Measurements from ENCODE around the gene SLC9A3. TPM values are rescaled to one million over a fixed set of nuclear protein-coding genes. Genes with fewer than 3 reads are reported as not detected.

SLC9A3 gene
- total RNA-seq, 1 donor from 2014 or later: 6.4 TPM

DNA sequence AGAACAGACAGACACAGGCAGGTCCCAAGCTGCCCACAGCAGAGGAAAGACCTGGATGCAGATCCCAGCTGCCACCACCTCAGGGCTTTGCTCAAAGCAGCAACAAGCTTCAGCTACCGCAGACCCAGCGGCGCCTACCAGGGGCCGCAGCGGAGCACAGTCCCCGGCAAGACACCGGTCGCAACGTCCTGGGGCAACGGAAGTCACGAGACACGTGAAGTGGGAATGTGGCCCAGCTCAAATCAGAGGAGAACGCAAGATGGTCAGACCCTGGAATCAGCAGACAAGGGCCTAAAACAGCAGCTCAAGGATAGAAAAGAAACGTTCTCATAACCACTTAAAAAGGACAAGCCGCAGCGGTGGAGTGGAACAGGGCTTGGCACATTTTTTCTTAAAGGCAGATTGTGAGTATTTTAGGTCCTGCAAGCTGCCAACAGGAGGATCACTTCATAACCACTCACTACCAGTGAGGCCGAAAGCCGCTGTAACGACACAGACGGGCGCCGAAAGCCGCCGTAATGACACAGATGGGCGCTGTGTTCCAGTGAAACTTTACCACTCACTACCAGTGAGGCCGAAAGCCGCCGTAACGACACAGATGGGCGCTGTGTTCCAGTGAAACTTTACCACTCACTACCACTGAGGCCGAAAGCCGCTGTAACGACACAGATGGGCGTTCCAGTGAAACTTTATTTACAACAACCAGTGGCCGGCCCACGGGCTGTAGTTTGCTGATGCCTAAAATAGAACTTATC is 21.7 kb downstream of the SLC9A3 start:
- Mint-ChIP-seq H3K4me1 (ENCODE audit: unreplicated experiment) (no peaks in the 10 kb centered on the region), H3K27ac (no peak overlapping the region), H3K9me3 (no peaks in the 10 kb centered on the region), H3K36me3 (no peaks in the 10 kb centered on the region), H3K27me3 (peaks cover 22% of the 10 kb centered on the region), H3K4me3 (no peak overlapping the region)
- TF ChIP-seq, protein P1, sequence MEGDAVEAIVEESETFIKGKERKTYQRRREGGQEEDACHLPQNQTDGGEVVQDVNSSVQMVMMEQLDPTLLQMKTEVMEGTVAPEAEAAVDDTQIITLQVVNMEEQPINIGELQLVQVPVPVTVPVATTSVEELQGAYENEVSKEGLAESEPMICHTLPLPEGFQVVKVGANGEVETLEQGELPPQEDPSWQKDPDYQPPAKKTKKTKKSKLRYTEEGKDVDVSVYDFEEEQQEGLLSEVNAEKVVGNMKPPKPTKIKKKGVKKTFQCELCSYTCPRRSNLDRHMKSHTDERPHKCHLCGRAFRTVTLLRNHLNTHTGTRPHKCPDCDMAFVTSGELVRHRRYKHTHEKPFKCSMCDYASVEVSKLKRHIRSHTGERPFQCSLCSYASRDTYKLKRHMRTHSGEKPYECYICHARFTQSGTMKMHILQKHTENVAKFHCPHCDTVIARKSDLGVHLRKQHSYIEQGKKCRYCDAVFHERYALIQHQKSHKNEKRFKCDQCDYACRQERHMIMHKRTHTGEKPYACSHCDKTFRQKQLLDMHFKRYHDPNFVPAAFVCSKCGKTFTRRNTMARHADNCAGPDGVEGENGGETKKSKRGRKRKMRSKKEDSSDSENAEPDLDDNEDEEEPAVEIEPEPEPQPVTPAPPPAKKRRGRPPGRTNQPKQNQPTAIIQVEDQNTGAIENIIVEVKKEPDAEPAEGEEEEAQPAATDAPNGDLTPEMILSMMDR (conservative IDR thresholded peaks at IDR 0.05): no peak
- DNase-seq (ENCODE audit: extremely low spot score, unreplicated experiment): no peak

DNA sequence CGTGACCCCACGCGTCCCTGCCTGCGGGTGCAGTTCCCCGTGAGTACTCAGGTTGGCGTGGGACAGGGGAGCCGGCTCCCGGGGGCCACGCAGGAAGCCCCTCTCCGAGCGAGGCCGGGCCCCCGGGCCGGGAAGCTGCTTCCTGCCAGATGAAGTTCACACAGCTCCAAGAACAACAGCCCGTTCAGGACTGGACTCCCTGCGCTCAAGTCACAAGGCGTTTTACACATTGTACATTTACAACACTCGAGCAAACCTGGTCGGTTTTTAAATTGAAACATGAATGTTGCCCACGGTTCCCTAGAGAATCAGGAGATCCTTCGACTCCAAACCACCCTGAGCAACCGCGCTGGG is 22.4 kb downstream of the SLC9A3 start:
- H3K4me3 Mint-ChIP-seq: no peak overlapping the region
- TF ChIP-seq, protein P1 (conservative IDR thresholded peaks at IDR 0.05): no peak
- no peaks in the 10 kb centered on the region for H3K9me3 Mint-ChIP-seq
- no peak overlapping the region for H3K27ac Mint-ChIP-seq
- no peaks in the 10 kb centered on the region for H3K36me3 Mint-ChIP-seq
- H3K4me1 Mint-ChIP-seq (ENCODE audit: unreplicated experiment): no peaks in the 10 kb centered on the region
- H3K27me3 Mint-ChIP-seq: peaks cover 29% of the 10 kb centered on the region
- DNase-seq (ENCODE audit: extremely low spot score, unreplicated experiment): no peak

DNA sequence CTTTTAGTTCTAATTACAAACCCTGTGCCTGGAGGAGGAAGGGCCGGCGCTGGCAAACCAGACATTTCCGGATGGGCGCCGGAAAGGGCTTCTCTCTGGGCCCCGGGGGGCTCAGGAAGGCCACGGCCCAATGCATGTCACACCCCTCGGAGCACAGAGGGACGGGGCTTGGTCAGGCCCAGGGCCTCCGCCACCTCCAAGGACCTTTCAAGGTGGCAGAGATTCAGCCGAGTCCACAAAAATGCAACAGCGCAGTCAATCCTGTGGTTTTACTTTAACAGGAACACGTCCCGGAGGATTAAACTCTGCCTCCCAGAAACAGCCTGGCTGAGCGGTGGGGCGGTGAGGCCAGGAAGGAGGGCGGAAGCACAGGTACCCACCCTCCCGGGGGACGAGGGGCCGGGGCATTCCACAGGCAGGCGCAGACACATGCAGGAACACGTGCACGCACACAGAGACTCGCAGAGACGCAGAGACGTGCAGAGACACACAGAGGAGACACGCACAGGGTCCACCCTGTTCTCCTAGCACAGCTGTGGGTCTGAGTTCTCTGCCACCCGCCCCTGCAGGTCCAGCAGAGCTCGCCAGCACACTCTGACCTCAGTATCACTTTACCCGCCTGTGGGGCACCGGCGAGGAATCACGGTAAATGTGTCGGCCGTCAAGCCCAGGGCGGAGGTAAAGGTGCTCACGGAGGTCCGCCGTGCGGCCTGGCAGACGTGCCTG is 23.0 kb downstream of the SLC9A3 start:
- Mint-ChIP-seq H3K27me3 (peaks cover 34% of the 10 kb centered on the region), H3K9me3 (no peaks in the 10 kb centered on the region), H3K4me1 (ENCODE audit: unreplicated experiment) (no peaks in the 10 kb centered on the region), H3K4me3 (no peak overlapping the region), H3K27ac (no peak overlapping the region), H3K36me3 (no peaks in the 10 kb centered on the region)
- TF ChIP-seq, protein P1 (conservative IDR thresholded peaks at IDR 0.05): no peak
- DNase-seq (ENCODE audit: extremely low spot score, unreplicated experiment): no peak

DNA sequence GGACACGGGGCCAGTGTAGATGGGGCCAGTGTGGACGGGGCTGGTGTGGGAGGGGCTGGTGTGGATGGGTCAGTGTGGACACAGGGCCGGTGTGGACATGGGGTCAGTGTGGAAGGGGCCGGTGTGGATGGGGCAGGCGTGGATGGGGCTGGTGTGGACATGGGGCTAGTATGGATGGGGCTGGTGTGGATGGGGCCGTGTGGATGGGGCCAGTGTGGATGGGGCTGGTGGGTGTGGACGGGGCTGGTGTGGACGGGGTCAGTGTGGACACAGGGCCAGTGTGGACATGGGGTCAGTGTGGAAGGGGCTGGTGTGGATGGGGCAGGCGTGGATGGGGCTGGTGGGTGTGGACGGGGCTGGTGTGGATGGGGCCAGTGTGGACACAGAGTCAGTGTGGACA is 23.8 kb downstream of the SLC9A3 start:
- no peak for DNase-seq (ENCODE audit: extremely low spot score, unreplicated experiment)
- Mint-ChIP-seq H3K9me3 (no peaks in the 10 kb centered on the region), H3K27me3 (peaks cover 40% of the 10 kb centered on the region), H3K4me1 (ENCODE audit: unreplicated experiment) (no peaks in the 10 kb centered on the region), H3K27ac (no peak overlapping the region), H3K36me3 (no peaks in the 10 kb centered on the region), H3K4me3 (no peak overlapping the region)
- TF ChIP-seq, protein P1 (conservative IDR thresholded peaks at IDR 0.05): no peak

DNA sequence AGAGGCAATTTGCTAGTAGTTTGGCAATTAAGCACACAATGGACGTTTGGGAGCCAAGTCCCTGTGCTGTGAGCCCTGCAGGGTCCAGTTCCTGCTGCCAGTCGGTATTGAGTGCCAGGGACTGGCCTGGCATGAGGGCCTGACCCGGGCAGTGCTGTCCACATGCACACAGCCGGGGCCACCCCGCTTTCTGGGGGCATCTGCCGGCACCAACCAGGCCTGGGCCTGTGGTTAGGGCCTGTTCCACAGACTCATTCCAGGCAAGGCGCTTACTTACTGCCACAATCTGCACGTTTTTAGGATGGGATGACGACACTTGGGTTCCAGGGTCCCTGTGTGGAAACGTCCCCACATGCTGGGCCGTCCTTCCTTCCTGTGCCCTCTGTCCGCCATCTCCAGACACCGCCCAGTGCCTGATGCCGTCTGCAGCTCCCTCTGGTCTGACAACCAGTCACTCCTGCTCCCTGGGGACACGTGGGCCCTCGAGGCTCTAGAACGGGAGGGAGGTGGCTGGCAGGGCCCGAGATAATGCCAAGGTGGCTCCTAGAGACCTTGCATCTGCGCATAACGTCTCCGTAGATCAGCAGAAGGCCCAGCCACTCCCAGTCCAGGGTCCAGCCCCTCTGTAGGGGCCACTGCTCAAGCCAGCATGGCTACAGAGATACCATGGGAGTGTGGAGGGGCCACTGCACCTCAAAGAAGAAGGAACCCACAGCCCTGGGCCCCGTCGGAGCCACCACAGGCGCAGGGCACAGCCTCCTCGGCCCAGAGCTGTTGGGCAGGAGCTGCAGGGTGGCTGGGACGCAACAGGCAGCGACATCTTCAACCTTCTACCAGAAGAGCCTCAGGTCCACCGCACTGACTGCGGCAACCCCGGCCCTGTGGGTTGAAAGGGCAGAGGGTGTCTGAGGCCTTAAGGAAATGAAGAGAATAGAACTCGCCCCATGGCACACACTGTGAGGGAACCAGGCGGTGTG is 24.7 kb downstream of the SLC9A3 start:
- TF ChIP-seq, protein P1 (conservative IDR thresholded peaks at IDR 0.05): no peak
- no peak overlapping the region for H3K27ac Mint-ChIP-seq
- peaks cover 45% of the 10 kb centered on the region for H3K27me3 Mint-ChIP-seq
- H3K4me3 Mint-ChIP-seq: no peak overlapping the region
- no peak for DNase-seq (ENCODE audit: extremely low spot score, unreplicated experiment)
- H3K9me3 Mint-ChIP-seq: no peaks in the 10 kb centered on the region
- no peaks in the 10 kb centered on the region for H3K4me1 Mint-ChIP-seq (ENCODE audit: unreplicated experiment)
- H3K36me3 Mint-ChIP-seq: no peaks in the 10 kb centered on the region

Data from type B pancreatic cell (in vitro differentiated cells).